Sigmoid colon (tissue), 7 donors: ENCODE measurements around the gene STK32B. TPM values are rescaled to one million over a fixed set of nuclear protein-coding genes. Genes with fewer than 3 reads are reported as not detected.

Experiments used
- DNase-seq: peaks from one replicate; pipeline ENCODE4 v3.0.0-alpha.2; 2019
- H3K27ac ChIP-seq, 4 donors: fragments of 200-600 bp; sonication (generic); one replicate each; pipeline ENCODE4 v1.5.1; 2016 to 2019; ENCODE audit warnings: mild to moderate bottlenecking in 1 of 4
- H3K27me3 ChIP-seq, 3 donors: fragments of 200-600 bp; sonication (generic); one replicate each; pipeline ENCODE4 v1.5.1; 2019; ENCODE audit warnings: mild to moderate bottlenecking in 1 of 3
- H3K36me3 ChIP-seq, 4 donors: fragments of 200-600 bp; sonication (generic); one replicate each; pipeline ENCODE4 v1.5.1; 2016 to 2019
- H3K4me1 ChIP-seq, 4 donors: fragments of 200-600 bp; sonication (generic); one replicate each; pipeline ENCODE4 v1.5.1; 2017 to 2019
- H3K4me3 ChIP-seq, 4 donors: fragments of 200-600 bp; sonication (generic); one replicate each; pipeline ENCODE4 v1.5.1; 2017 to 2019; ENCODE audit warnings: mild to moderate bottlenecking in 2 of 4, moderate library complexity in 1 of 4
- H3K9me3 ChIP-seq, 4 donors: fragments of 200-600 bp in 3 of 4; sonication (generic) in 3 of 4; one replicate each; pipeline versions ENCODE4 v1.5.1 to v1.6.1; 2013 to 2019
- EP300 ChIP-seq, 4 donors: sonication (generic); formaldehyde crosslinking; IDR thresholded peaks; one replicate each; pipeline ENCODE4 v1.6.1; 2017; ENCODE audit warnings: antibody characterized with exemption in 4 of 4
- POLR2A ChIP-seq, 2 donors: fragments of 450-650 bp; IDR thresholded peaks; one replicate each; pipeline ENCODE4 v1.6.1; 2016; ENCODE audit warnings: antibody characterized with exemption in 2 of 2, mild to moderate bottlenecking in 2 of 2, moderate library complexity in 2 of 2
- POLR2AphosphoS5 ChIP-seq, 4 donors: sonication (generic); formaldehyde crosslinking; IDR thresholded peaks; one replicate each; pipeline ENCODE4 v1.6.1; 2017; ENCODE audit warnings: antibody characterized with exemption in 4 of 4
- WGBS, 2 donors: extraction: QIAGEN DNeasy Blood & Tissue Kit; methylation state at CpG; one replicate each; pipeline ENCODE4 v1.1.7; 2013; 5-methylcytosine and 5-hydroxymethylcytosine counted together
- intact Hi-C: fragments of 100-400 bp; cut with DNase I; formaldehyde crosslinking; loops from one replicate; pipeline ENCODE4 v1.15.1; 2023
- polyA plus RNA-seq, 3 donors: library from polyadenylated mRNA; stranded (reverse); fragments of 200-250 nt; gene quantifications; one replicate each; pipeline ENCODE4 v1.2.3, GENCODE V29; 2013
- total RNA-seq, 4 donors: library from RNA; depleted of rRNA; stranded (reverse); fragments of >200 nt; gene quantifications; one replicate each; pipeline ENCODE4 v1.1.0, GENCODE V29; 2016
- TF ChIP-seq, protein P1 (sequence below), 4 experiments: fragments of 450-650 bp in 3 of 4; fragments of 200-600 bp in 1 of 4; IDR thresholded peaks; one replicate each; pipeline ENCODE4 v1.5.1; 2016 to 2019; ENCODE audit warnings: antibody characterized with exemption in 4 of 4, mild to moderate bottlenecking in 3 of 4, moderate library complexity in 2 of 4
- donor health status: healthy with polysubstance abuse.
- donor health status: Bipolar disorder and iron deficiency.
- donor health status: healthy.

The STK32B gene
- total and polyA plus RNA-seq, 7 donors, result 0.23 to 3.9 (median 1.8) TPM

DNA sequence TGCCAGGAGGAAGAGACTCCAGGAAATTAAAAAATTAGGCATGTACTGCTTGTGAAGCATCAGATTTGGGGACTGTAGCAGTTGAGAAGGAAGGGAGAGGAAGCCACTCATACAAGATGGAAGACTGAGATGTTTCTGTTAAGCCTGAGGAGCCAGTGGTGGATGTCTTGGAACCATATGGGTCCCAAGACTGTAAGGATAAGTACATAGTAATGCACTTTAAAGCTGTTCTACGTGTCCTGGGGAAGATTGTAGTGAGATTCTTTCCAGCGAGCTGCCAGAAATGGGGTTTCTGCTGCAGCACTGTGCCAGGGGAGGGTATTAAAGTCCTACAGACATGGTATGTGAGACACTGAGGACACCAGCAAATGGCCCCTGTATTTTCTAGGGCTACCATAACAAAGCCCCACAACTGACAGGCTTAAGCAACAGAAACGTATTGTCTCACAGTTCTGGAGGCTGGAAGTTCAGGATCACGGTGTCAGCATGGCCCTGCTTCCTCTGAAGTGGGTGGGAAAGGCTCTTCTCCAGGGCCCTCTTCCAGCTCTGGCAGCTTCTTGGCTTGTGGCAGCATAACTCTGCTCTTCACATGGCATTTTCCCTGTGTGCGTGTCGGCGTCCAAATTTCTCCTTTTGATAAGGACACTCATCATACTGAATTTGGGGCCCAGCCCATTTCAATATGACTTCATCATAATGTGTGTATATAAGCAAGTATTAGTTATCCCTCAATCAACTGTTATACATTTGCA is 352.6 kb downstream of the STK32B start:
- Histone ChIP-seq H3K36me3 (no peaks in the 10 kb centered on the region), H3K9me3 (peaks cover 0 to 3% (median 1%) of the 10 kb centered on the region in 4 donors), H3K4me3 (no peak overlapping the region), H3K27me3 (peaks cover 0 to 3% (median 0%) of the 10 kb centered on the region in 3 donors), H3K4me1 (no peaks in the 10 kb centered on the region), H3K27ac (no peak overlapping the region)
- intact Hi-C loops, result no loop called here
- 85 to 86% methylated on average over 7 of the region's 7 CpGs for WGBS, 2 donors
- peak; percentile 27 for DNase-seq
- TF ChIP-seq POLR2A (IDR thresholded peaks at IDR 0.05) (no peak), POLR2AphosphoS5 (IDR thresholded peaks at IDR 0.05) (no peak)
- TF ChIP-seq, protein P1, sequence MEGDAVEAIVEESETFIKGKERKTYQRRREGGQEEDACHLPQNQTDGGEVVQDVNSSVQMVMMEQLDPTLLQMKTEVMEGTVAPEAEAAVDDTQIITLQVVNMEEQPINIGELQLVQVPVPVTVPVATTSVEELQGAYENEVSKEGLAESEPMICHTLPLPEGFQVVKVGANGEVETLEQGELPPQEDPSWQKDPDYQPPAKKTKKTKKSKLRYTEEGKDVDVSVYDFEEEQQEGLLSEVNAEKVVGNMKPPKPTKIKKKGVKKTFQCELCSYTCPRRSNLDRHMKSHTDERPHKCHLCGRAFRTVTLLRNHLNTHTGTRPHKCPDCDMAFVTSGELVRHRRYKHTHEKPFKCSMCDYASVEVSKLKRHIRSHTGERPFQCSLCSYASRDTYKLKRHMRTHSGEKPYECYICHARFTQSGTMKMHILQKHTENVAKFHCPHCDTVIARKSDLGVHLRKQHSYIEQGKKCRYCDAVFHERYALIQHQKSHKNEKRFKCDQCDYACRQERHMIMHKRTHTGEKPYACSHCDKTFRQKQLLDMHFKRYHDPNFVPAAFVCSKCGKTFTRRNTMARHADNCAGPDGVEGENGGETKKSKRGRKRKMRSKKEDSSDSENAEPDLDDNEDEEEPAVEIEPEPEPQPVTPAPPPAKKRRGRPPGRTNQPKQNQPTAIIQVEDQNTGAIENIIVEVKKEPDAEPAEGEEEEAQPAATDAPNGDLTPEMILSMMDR (IDR thresholded peaks at IDR 0.05), result no peak

DNA sequence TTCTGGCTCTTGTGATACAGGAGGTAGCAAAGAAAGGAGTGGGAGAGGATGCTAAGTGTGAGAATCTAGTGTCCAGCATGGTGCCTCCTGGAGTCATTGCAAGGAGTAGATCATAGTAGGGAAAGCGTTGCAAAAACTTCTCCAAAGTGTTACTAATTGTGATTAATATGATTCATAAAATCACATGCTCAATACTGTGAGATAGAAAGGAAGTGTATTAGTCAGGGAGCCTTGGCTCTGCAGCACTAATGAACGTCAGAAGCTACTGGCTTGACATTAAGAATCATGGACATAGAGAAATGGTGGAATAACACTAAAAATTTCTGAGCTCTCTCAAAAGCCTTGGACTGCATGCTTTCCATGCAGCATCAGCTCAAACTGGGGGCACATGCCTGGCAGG is 358.0 kb downstream of the STK32B start:
- 80 to 82% methylated on average over 2 of the region's 2 CpGs for WGBS, 2 donors
- intact Hi-C loops, result no loop called here
- no peak for TF ChIP-seq EP300 (IDR thresholded peaks at IDR 0.05)
- no peak for TF ChIP-seq POLR2AphosphoS5 (IDR thresholded peaks at IDR 0.05)
- TF ChIP-seq, protein P1 (IDR thresholded peaks at IDR 0.05), result no peak
- no peak for TF ChIP-seq POLR2A (IDR thresholded peaks at IDR 0.05)
- Histone ChIP-seq H3K4me3 (no peak overlapping the region), H3K27ac (no peak overlapping the region), H3K9me3 (peaks cover 0 to 2% (median 0%) of the 10 kb centered on the region in 4 donors), H3K36me3 (no peaks in the 10 kb centered on the region), H3K27me3 (no peaks in the 10 kb centered on the region), H3K4me1 (no peaks in the 10 kb centered on the region)
- DNase-seq, result no peak

DNA sequence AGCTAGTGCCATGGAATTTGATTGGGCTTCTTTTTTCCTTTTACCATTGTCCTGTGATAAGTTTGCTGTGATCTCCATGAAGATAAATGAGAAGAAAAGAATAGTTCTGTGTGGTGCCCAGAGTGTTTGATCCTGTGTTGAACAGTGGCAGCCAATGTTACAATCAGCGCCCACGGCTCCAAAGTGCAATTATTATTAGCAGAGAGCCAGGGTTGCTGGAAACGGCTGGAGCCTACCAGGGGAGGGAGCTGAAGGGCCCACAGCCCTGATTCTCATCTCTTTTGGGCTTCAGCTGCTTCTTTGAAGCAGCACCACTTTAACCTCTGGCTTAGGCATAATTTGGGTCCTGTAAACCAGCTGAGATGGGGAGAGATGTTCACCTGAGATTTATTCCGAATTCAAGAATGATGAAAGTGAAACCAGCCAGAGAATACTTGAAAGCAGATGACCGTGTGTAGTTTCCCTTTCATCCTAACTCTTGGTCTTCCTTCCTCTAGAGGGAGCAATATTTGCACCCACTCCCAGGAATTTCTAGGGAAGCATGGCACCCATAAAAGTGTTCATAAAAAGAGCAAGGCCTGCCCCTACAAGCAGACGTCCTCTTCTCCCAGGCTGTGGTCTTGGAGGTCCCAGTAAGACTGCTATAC is 358.8 kb downstream of the STK32B start:
- no peaks in the 10 kb centered on the region for H3K36me3 ChIP-seq
- 57 to 70% methylated on average over 6 of the region's 6 CpGs for WGBS, 2 donors
- H3K27ac ChIP-seq, result no peak overlapping the region
- TF ChIP-seq POLR2A (IDR thresholded peaks at IDR 0.05) (no peak), POLR2AphosphoS5 (IDR thresholded peaks at IDR 0.05) (no peak), EP300 (IDR thresholded peaks at IDR 0.05) (no peak)
- H3K4me1 ChIP-seq, result no peaks in the 10 kb centered on the region
- DNase-seq, result no peak
- intact Hi-C loops, result no loop called here
- H3K9me3 ChIP-seq, result peaks cover 0 to 2% (median 0%) of the 10 kb centered on the region in 4 donors
- no peak overlapping the region for H3K4me3 ChIP-seq
- no peaks in the 10 kb centered on the region for H3K27me3 ChIP-seq

DNA sequence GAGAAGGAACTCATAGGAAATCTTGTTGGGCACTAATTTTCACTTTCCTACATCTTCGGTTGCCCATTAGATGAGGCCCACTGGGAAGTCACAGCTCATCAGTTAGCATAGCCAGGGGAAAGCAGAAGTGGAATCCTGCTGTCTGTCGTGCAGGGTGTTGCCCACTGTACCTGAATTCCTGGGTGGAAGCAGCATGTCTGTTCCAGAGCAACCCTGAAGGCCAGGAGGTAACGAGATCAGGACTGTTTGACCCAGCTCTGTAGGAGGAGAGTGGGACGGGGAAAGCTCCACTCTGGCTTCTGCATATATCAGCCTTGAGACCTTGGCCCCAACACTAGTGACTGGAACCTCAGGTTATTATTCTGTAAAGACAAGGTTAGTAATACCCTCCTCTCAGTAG is 361.0 kb downstream of the STK32B start:
- Histone ChIP-seq H3K27me3 (no peaks in the 10 kb centered on the region), H3K9me3 (peaks cover 0 to 6% (median 2%) of the 10 kb centered on the region in 4 donors), H3K36me3 (no peaks in the 10 kb centered on the region), H3K4me3 (no peak overlapping the region), H3K4me1 (no peaks in the 10 kb centered on the region), H3K27ac (no peak overlapping the region)
- intact Hi-C loops, result no loop called here
- no peak for TF ChIP-seq EP300 (IDR thresholded peaks at IDR 0.05)
- no peak for TF ChIP-seq POLR2AphosphoS5 (IDR thresholded peaks at IDR 0.05)
- no peak for TF ChIP-seq POLR2A (IDR thresholded peaks at IDR 0.05)
- TF ChIP-seq, protein P1 (IDR thresholded peaks at IDR 0.05), result no peak
- 73 to 77% methylated on average over 4 of the region's 4 CpGs for WGBS, 2 donors
- no peak for DNase-seq

DNA sequence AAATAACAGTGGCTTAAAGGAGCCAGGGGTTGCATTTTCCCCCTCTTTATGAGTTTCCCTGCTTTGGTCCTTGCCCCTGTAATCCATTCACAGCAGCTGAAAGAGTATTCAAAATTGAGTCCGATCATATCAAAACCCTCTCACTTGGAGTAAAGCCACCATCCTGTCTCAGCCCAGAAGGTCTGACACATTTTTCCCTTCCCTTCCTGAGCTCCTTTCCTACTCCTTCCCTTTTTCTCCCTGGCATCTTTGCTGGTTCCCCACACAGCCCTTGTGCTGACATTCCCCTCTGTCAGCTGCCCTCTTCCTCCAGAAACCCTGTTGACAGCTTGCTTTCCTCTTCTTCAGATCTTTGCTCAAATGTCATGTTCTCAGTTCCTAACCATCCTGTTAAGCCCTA is 361.5 kb downstream of the STK32B start:
- Histone ChIP-seq H3K27ac (no peak overlapping the region), H3K27me3 (no peaks in the 10 kb centered on the region), H3K4me3 (no peak overlapping the region), H3K9me3 (peaks cover 0 to 9% (median 4%) of the 10 kb centered on the region in 4 donors), H3K4me1 (no peaks in the 10 kb centered on the region), H3K36me3 (no peaks in the 10 kb centered on the region)
- WGBS, 2 donors, result 93% methylated on average over 1 of the region's 1 CpG
- intact Hi-C loops, result no loop called here
- no peak for DNase-seq
- no peak for TF ChIP-seq EP300 (IDR thresholded peaks at IDR 0.05)
- no peak for TF ChIP-seq POLR2AphosphoS5 (IDR thresholded peaks at IDR 0.05)
- TF ChIP-seq POLR2A (IDR thresholded peaks at IDR 0.05), result no peak
- TF ChIP-seq, protein P1 (IDR thresholded peaks at IDR 0.05), result no peak
